CD4-positive, alpha-beta T cell treated with Interleukin-17A for 4 hours (primary cell): ENCODE measurements around the gene EEF1AKMT4.

Source experiments
- DNase-seq: peaks from one replicate; pipeline ENCODE4 v3.0.0-alpha.2; 2020; ENCODE audit warnings: mixed read lengths

EEF1AKMT4 gene

GRCh38 chr3:184249412-184250166 lies at the start of gene EEF1AKMT4:
Gene EEF1AKMT4, plus strand, starts transcription at chr3:184249672. Its CDS starts 23 bp downstream, at chr3:184249695.
- peak; percentile 98 for DNase-seq

DNA sequence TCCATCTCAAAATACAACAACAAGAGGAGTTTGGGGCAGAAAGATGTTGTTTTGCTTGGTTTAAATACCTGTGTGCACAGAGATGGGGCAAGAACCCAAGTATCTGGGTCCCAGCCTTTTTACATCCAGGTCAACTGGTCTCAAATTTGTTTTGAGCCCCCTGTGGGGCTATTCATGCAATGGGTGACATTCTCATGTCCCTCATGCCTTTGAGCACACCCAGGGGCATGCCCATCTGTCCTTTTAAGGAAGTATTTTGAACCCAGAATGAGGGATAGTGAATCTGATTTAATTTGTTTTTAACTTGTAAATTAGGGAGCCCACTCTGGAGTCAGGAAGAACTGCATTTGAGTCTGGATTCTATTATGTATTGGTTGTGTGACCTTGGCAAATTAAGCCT lies 48.6 kb upstream of the EEF1AKMT4 start:
- no peak for DNase-seq

DNA sequence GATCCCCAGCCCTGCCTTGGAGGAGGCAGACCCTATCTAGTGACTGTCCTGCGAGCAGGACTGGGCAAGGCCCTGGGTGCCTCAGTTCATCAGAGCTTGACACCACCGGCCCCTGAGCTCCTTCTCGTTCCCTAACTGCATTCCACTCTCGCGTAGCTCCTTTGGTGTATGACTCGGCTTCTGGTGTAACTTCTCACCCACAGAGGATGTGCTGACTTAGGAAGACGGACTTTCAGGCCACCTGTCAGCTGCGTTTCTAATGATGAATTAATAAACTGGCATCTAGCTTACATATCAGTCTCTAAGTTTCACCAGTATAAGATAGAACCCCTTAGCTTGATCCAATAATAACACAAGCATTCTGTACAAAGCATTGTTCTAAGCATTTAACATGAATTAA lies 45.9 kb upstream of the EEF1AKMT4 start:
- DNase-seq: no peak

- DNase-seq: no peak
Measured at GRCh38 chr3:184209146-184209923, 40.1 kb upstream of the EEF1AKMT4 start.

- DNase-seq: no peak
Measured at GRCh38 chr3:184211297-184211696, 38.2 kb upstream of the EEF1AKMT4 start.

DNA sequence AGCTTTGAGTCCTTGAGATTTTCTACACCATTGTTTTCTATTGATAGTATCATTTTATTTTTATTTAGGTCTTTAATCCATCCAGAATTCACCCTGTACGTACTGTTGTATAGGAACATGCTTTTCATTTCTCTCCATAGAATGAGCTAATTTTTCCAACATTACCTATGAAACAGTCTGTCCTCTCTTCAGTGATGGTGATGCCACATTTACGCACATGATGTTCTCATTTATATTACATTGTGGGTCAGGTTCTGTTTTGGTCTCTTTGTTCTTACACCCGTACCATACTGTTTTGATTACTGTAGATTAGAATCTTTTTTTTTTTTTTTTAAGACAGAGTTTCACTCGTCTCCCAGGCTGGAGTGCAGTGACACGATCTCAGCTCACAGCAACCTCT lies 37.8 kb upstream of the EEF1AKMT4 start:
- DNase-seq: no peak

DNA sequence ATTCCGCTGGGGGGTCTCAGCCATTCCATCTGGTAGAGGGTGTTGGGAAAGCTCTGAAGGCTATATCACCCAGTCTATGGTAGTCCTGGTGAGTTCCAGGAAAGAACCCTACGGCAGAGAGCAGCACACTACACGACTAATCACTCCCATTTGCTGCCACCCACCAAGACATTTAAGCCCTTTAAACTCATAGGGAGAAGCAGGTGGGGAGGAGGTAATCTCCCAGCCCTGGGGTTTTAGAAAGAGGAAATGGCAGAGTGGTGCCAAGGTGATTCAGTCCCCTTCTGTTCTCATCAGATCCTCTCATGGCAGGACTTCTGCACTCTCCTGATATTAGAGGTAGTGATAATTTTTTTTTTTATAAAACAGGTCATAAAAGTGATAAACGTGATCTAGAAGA lies 30.7 kb upstream of the EEF1AKMT4 start:
- DNase-seq: no peak

- no peak for DNase-seq
Measured at GRCh38 chr3:184222521-184222920, 27.0 kb upstream of the EEF1AKMT4 start.

DNA sequence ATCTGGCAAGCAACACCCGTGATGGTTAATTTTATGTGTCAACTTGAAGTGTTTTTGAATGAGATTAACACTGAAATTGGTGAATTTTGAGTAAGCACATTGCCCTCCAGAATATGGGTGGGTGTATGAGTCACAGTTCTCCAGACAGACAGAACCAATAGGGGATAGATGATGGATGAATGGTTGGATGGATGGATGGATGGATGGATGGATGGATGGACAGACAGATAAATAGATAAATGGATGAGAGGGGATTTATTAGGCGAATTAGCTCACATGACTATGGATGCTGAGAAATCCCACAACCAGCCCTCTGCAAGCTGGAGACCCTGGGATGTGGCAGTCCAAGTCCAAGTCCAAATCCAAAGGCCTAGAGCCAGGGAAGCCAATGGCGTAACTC lies 25.5 kb upstream of the EEF1AKMT4 start:
- no peak for DNase-seq

GRCh38 chr3:184227481-184227935 lies 22.0 kb upstream of the EEF1AKMT4 start:
- DNase-seq: peak; percentile 67

DNA sequence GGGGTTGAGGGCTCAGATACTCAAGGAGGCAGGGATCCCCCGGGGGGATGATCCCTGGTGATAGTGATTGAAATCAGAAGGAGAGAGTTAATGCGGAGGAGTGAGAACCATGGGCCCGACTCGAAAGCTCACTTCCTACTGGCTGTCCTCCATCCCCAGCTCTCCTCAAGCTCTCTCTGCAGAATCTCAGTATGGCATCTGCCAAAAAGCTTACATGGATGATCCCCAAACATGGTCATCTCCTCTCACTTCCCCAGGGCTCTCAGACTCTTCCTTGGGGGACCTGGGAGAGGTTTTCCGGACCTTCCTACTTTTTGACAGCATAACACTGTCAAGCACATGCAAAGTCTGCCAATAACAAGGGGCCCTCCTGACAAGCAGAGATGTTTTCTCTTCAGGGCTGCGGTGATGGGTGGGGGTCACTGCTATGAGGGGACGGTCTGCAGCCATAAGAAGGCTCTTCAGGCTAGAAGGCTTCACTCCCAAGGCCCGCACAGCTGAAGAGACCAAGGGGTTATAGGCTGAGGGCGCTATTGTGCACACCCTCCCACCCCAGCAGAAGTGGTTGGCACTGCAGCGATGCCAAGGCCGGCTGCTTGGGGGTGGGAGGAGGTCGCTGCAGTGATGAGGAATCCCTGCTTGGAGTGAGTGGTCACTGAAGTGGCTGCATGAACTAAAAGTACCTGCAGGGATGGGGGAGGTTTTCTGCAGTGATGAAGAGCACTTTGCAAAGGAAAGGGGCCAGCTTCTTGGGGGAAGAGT lies 20.9 kb upstream of the EEF1AKMT4 start:
- DNase-seq: no peak

GRCh38 chr3:184229394-184230080 lies 19.9 kb upstream of the EEF1AKMT4 start, which contains the start of gene VWA5B2:
Gene VWA5B2, plus strand, starts transcription at chr3:184229585. Its CDS starts 944 bp downstream, at chr3:184230529.
- peak; percentile 80 for DNase-seq

- DNase-seq: no peak
Measured at GRCh38 chr3:184230081-184230602, 19.3 kb upstream of the EEF1AKMT4 start.

GRCh38 chr3:184230603-184231528 lies 18.6 kb upstream of the EEF1AKMT4 start:
- DNase-seq: peak; percentile 21

- DNase-seq: no peak
Measured at GRCh38 chr3:184231671-184232070, 17.8 kb upstream of the EEF1AKMT4 start.

DNA sequence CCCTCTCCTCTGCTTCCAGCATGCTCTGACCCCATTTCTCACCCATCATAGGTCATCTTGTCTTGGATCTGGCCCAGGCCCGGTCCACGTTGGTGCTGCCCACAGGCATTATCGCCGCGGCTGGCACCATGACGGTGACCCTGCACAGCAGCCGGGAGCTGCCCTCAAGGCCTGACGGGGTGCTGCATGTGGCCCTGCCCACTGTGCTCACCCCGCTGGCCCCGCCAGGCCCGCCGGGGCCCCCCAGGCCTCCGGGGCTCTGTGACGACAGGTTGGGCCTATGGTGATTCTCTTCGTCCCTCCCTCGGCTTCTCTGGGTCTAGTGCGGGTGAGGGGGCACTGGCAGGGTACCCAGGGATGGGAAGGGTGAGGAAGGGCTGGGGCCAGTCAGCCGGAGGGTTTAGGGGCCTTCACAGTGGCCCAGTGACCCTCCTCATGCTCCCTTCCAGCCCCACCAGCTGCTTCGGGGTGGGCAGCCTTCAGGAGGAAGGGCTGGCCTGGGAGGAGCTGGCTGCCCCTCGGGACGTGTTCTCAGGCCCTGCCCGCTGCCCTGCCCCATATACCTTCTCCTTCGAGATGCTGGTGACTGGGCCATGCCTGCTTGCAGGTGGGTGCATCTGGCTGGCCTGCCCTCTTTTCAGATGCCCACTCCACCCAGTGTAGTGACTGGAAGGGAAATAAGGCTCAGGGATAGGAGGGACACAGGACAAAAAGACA lies 16.2 kb upstream of the EEF1AKMT4 start:
- no peak for DNase-seq

DNA sequence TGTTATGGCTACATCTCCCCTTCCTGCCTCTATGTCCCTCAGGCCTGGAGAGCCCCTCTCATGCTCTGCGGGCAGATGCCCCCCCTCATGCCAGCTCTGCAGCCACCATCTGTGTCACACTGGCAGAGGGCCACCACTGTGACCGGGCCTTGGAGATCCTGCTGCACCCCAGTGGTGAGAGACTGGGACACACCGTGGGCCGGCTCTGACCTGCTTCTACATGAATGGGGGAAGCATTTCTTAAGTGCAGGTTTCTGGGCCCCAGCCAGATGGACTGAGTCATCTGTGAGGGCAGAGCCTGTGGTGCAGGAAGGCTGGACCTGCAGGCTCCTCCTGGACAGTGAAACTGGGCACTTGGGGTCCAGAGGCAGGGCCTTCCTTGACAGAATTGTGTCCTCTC lies 15.2 kb upstream of the EEF1AKMT4 start:
- no peak for DNase-seq

DNA sequence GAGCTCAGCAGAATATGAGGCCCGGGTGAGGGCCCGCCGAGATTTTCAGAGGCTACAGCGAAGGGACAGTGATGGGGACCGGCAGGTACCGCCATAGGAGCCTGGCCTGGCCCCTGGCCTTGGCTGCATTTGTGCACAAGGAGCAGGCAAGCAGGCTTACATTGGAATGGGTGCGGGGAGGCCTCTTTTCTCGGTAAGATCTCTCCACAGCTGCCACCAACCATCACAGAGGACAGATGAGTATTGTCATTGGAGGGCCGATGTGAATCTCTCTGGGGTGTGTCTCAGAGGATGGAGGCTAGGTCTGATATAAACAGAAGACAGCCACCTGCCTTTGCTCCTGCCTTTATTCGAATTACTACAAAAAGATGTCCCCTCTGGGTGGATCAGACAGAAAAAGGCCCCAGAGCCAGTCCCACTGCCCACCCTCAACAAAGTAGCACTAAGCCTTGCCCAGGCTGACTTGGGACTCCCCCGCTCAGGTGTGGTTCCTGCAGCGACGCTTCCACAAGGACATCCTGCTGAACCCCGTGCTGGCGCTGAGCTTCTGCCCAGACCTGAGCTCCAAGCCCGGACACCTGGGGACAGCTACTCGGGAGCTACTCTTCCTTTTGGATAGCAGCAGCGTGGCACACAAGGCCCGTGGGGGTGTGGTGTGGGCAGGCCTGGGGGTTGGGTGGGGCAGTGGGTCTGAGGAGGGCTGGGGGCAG lies 14.6 kb upstream of the EEF1AKMT4 start:
- DNase-seq: no peak

DNA sequence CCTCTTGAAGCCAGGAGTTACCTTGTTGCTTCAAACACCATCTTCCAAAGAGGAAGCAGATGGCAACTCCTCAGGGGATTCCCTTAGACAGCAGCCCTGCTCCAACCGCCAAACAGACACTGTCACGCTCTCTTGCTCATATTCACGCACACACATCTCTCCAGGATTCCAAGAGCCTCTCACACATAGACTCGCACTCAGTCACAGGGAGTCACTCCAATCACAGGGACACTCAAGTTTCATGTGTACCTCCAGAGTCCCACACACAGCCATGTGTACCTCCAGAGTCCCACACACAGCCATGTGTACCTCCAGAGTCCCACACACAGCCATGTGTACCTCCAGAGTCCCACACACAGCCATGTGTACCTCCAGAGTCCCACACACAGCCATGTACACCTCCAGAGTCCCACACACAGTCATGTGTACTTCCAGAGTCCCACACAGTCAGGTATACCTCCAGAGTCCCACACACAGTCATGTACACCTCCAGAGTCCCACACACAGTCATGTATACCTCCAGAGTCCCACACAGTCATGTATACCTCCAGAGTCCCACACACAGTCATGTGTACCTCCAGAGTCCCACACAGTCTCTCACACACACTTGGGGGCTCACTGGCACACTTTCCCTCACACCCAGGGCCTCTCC lies 14.0 kb upstream of the EEF1AKMT4 start:
- no peak for DNase-seq
